ENCODE results near the gene SLC66A2.

Gene SLC66A2

GRCh38 chr18:79903071-79903635 is 48.3 kb downstream of the SLC66A2 start:
- peak; percentile 6 for DNase-seq (ENCODE audit: low spot score)

- no peak for DNase-seq (ENCODE audit: low spot score)
These were observed 48.8 kb downstream of the SLC66A2 start for GRCh38 chr18:79902640-79903039.

- no peak for DNase-seq (ENCODE audit: low spot score)
These were observed 49.4 kb downstream of the SLC66A2 start for GRCh38 chr18:79902075-79902474.

GRCh38 chr18:79901665-79902064 is 49.8 kb downstream of the SLC66A2 start:
- DNase-seq (ENCODE audit: low spot score): peak; percentile 4

GRCh38 chr18:79900610-79901570 is 50.6 kb downstream of the SLC66A2 start:
- peak; percentile 6 for DNase-seq (ENCODE audit: low spot score)

GRCh38 chr18:79899609-79900445 is 51.6 kb downstream of the SLC66A2 start:
- DNase-seq (ENCODE audit: low spot score): peak; percentile 7

GRCh38 chr18:79898952-79899608 is 52.4 kb downstream of the SLC66A2 start:
- DNase-seq (ENCODE audit: low spot score): no peak

GRCh38 chr18:79897940-79898625 is 53.4 kb downstream of the SLC66A2 start:
- no peak for DNase-seq (ENCODE audit: low spot score)

GRCh38 chr18:79896738-79897137 is 54.7 kb downstream of the SLC66A2 start:
- no peak for DNase-seq (ENCODE audit: low spot score)

GRCh38 chr18:79890674-79891073 is 60.8 kb downstream of the SLC66A2 start:
- no peak for DNase-seq (ENCODE audit: low spot score)

- DNase-seq (ENCODE audit: low spot score): no peak
These were observed 61.9 kb downstream of the SLC66A2 start for GRCh38 chr18:79889569-79889968.

GRCh38 chr18:79888016-79888415 is 63.4 kb downstream of the SLC66A2 start:
- DNase-seq (ENCODE audit: low spot score): no peak

- DNase-seq (ENCODE audit: low spot score): no peak
These were observed 64.1 kb downstream of the SLC66A2 start for GRCh38 chr18:79887181-79888000.

GRCh38 chr18:79884963-79885728 is 66.3 kb downstream of the SLC66A2 start:
- DNase-seq (ENCODE audit: low spot score): no peak

GRCh38 chr18:79884294-79884962 is 67.0 kb downstream of the SLC66A2 start:
- DNase-seq (ENCODE audit: low spot score): peak; percentile 7

- DNase-seq (ENCODE audit: low spot score): no peak
These were observed 67.8 kb downstream of the SLC66A2 start for GRCh38 chr18:79883461-79884293.

- no peak for DNase-seq (ENCODE audit: low spot score)
These were observed 68.8 kb downstream of the SLC66A2 start for GRCh38 chr18:79882522-79883241.

Data from GM03348 (cell line).